Islet of Langerhans (tissue), 1 donor: ENCODE data around the gene SOX12.
"Not testable (repeated sequence)": the region's sequence is repeated elsewhere in the genome, so short reads cannot be mapped to it uniquely, and the experiment has no call there.

Source experiments
- FAIRE-seq: peaks from one replicate; lab custom pipeline; 2011; peaks lifted over from hg19 to GRCh38; lab: Jason Lieb, UNC

SOX12 gene

GRCh38 chr20:362271-363254, 37.2 kb downstream of the SOX12 start:
- FAIRE-seq, result no peak

GRCh38 chr20:363319-364078, 38.1 kb downstream of the SOX12 start:
- FAIRE-seq, result no peak

GRCh38 chr20:364905-365794, 39.8 kb downstream of the SOX12 start:
- no peak for FAIRE-seq

GRCh38 chr20:366041-366718, 40.8 kb downstream of the SOX12 start:
- no peak for FAIRE-seq

GRCh38 chr20:366719-367485, 41.5 kb downstream of the SOX12 start:
- FAIRE-seq, result no peak

- no peak for FAIRE-seq
Observed at GRCh38 chr20:367486-367887, 42.1 kb downstream of the SOX12 start.

GRCh38 chr20:368915-369314, 43.6 kb downstream of the SOX12 start:
- no peak for FAIRE-seq

GRCh38 chr20:370151-370600, 44.8 kb downstream of the SOX12 start:
- FAIRE-seq, result no peak

GRCh38 chr20:370977-371754, 45.8 kb downstream of the SOX12 start:
- FAIRE-seq, result no peak

- no peak for FAIRE-seq
Observed at GRCh38 chr20:371755-372542, 46.6 kb downstream of the SOX12 start.

- not testable (repeated sequence) for FAIRE-seq
Observed at GRCh38 chr20:372543-373082, 47.3 kb downstream of the SOX12 start.

GRCh38 chr20:373171-373890, 48.0 kb downstream of the SOX12 start:
- FAIRE-seq, result no peak

- no peak for FAIRE-seq
Observed at GRCh38 chr20:375265-375889, 50.0 kb downstream of the SOX12 start.

GRCh38 chr20:376089-376488, 50.7 kb downstream of the SOX12 start:
- no peak for FAIRE-seq

GRCh38 chr20:376750-377149, 51.4 kb downstream of the SOX12 start:
- FAIRE-seq, result no peak

- FAIRE-seq, result not testable (repeated sequence)
Observed at GRCh38 chr20:377578-377977, 52.2 kb downstream of the SOX12 start.

- no peak for FAIRE-seq
Observed at GRCh38 chr20:378961-379336, 53.6 kb downstream of the SOX12 start.
